Measurements from ENCODE around the gene CHDH.
A peak's percentile ranks its signal among the peaks of the same experiment; 100 is the strongest.

- no peak for TF ChIP-seq CTCF (IDR thresholded peaks at IDR 0.05)
- TF ChIP-seq EP300 (IDR thresholded peaks at IDR 0.05): peak in 1 of 2 donors; percentile 53
- peak in 1 of 2 donors; percentile 54 for TF ChIP-seq POLR2A (IDR thresholded peaks at IDR 0.05)
Measured at GRCh38 chr3:53846134-53846850, at the start of gene CHDH, which contains the start of gene IL17RB.
